Stomach (tissue), 4 donors: ENCODE measurements around the gene CRKL.

Experiments used
- EP300 ChIP-seq: sonication (generic); formaldehyde crosslinking; IDR thresholded peaks from one replicate; pipeline ENCODE4 v1.6.1; 2017; ENCODE audit warnings: antibody characterized with exemption
- POLR2A ChIP-seq, 4 donors: fragments of 450-650 bp; IDR thresholded peaks; one replicate each; pipeline ENCODE4 v1.6.1; 2016; ENCODE audit warnings: antibody characterized with exemption in 4 of 4, control low read depth in 2 of 4, mild to moderate bottlenecking in 1 of 4, moderate library complexity in 1 of 4
- POLR2AphosphoS5 ChIP-seq, 3 donors: sonication (generic); formaldehyde crosslinking; IDR thresholded peaks; one replicate each; pipeline ENCODE4 v1.6.1; 2016; ENCODE audit warnings: antibody characterized with exemption in 3 of 3
- TF ChIP-seq, protein P1 (sequence below), 7 experiments: fragments of 450-650 bp in 4 of 7; fragments of 200-600 bp in 3 of 7; sonication (generic) in 3 of 7; IDR thresholded peaks; one replicate each; pipeline ENCODE4 v1.5.1; 2016 to 2019; ENCODE audit warnings: antibody characterized with exemption in 7 of 7, control low read depth in 2 of 7, mild to moderate bottlenecking in 1 of 7

DNA sequence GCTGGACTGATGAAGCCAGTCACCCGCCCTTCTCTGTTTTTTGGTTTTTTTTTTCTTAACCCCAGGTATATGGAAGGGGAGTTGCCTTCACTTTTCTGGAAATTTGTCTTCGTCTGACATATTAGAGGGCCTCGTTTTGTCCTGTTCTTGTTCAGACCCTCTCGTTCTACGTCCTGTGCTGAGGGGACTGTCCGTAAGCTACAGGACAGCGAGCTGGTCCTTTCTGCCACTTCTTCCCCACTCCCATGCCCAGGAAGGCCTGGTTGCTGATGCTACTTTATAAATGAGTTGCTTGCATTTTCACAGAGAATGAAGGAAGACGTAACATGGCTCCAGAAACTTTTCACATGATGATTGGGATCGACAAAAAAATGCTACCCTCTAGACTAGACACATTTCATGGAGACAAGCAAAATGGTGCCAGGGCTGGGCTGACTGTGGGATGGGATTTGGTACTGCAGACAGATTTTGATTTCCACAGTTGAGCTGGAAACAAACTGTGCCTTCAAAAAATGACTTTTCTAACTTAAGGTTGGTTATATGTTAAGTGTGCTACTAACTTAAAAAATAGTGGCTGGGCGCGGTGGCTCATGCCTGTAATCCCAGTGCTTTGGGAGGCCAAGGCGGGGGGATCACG is 27.2 kb upstream of the CRKL start:
- TF ChIP-seq, protein P1, sequence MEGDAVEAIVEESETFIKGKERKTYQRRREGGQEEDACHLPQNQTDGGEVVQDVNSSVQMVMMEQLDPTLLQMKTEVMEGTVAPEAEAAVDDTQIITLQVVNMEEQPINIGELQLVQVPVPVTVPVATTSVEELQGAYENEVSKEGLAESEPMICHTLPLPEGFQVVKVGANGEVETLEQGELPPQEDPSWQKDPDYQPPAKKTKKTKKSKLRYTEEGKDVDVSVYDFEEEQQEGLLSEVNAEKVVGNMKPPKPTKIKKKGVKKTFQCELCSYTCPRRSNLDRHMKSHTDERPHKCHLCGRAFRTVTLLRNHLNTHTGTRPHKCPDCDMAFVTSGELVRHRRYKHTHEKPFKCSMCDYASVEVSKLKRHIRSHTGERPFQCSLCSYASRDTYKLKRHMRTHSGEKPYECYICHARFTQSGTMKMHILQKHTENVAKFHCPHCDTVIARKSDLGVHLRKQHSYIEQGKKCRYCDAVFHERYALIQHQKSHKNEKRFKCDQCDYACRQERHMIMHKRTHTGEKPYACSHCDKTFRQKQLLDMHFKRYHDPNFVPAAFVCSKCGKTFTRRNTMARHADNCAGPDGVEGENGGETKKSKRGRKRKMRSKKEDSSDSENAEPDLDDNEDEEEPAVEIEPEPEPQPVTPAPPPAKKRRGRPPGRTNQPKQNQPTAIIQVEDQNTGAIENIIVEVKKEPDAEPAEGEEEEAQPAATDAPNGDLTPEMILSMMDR (IDR thresholded peaks at IDR 0.05) = no peak
- TF ChIP-seq POLR2AphosphoS5 (IDR thresholded peaks at IDR 0.05) (no peak), EP300 (no peak), POLR2A (IDR thresholded peaks at IDR 0.05) (no peak)
